NB4 (cell line): ENCODE measurements around the gene GRID1.

Source experiments
- MYC ChIP-seq: IDR thresholded peaks from 2 replicates; pipeline ENCODE4 v1.6.1; 2011; ENCODE audit warnings: low read depth, low read length
- POLR2A ChIP-seq: IDR thresholded peaks from 2 replicates; pipeline ENCODE4 v1.6.1; 2011; ENCODE audit warnings: mild to moderate bottlenecking; ENCODE audit not compliant: insufficient read length; ENCODE audit errors: extremely low read depth
- TF ChIP-seq, protein P1 (sequence below): IDR thresholded peaks from one replicate; pipeline ENCODE4 v1.5.1; 2012; ENCODE audit warnings: low read depth, low read length
- TF ChIP-seq, protein P2 (sequence below): IDR thresholded peaks from 2 replicates; pipeline ENCODE4 v1.6.1; 2011; ENCODE audit warnings: low read depth, low read length

DNA sequence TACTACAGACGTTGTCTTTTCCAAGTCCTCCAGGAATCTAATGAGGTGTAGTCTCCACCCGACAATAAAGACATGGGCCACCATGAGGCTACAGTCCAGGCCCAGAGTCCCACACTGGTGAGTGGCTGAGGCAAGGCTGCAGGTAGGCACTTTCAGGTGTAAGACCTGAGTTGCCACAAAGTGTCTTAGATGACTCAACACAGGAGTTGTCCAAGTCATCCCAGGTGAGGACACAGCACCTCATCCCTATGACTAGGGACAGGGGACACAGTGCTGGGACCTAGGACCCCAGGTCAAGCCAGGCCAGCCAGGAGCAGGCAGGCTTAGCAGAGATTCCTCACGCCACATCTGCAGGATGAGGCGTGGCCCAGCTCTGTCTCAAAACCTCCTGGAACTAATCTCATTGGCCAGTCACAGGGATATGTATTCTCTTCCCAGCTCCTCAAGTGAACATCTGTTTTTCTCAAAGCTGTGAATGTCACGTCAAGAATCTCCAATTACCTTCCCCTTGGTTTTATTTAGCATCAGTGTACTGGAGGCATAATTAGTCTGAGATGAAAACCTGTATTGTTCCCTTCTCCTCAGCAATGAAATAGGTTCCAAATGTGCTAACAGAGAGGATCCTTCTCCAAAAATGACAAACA lies 254.6 kb downstream of the GRID1 start:
- TF ChIP-seq POLR2A (no peak), MYC (no peak)
- TF ChIP-seq, protein P1, sequence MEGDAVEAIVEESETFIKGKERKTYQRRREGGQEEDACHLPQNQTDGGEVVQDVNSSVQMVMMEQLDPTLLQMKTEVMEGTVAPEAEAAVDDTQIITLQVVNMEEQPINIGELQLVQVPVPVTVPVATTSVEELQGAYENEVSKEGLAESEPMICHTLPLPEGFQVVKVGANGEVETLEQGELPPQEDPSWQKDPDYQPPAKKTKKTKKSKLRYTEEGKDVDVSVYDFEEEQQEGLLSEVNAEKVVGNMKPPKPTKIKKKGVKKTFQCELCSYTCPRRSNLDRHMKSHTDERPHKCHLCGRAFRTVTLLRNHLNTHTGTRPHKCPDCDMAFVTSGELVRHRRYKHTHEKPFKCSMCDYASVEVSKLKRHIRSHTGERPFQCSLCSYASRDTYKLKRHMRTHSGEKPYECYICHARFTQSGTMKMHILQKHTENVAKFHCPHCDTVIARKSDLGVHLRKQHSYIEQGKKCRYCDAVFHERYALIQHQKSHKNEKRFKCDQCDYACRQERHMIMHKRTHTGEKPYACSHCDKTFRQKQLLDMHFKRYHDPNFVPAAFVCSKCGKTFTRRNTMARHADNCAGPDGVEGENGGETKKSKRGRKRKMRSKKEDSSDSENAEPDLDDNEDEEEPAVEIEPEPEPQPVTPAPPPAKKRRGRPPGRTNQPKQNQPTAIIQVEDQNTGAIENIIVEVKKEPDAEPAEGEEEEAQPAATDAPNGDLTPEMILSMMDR: no peak
- TF ChIP-seq, protein P2, sequence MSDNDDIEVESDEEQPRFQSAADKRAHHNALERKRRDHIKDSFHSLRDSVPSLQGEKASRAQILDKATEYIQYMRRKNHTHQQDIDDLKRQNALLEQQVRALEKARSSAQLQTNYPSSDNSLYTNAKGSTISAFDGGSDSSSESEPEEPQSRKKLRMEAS: no peak
